Activated CD4-positive, alpha-beta T cell treated with anti-CD3 and anti-CD28 coated beads for 48 hours (primary cell): ENCODE data around the gene PCP2.

ENCODE experiments used
- DNase-seq: peaks from one replicate; pipeline ENCODE4 v3.0.0-alpha.2; 2020

The PCP2 gene

DNA sequence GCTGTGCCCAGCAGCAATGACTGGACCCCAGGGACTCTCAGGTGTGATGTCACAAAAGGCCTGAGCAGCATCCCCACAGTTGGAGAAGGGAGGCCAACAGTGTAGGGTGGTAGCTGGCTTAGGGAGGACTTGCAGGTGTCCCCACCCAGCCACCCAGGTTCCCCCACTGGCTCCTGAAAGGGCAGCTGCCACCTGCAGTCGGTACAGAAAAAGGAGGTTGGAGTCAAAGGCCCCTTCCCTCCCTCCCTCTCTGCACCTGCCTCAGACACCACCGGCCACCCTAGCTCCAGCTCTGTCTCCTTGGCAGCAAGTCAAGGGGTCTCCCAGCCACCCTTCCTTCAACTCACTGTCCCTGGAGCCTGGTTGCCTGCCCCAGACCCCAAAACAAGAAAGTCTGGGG, at the start of gene PCP2:
TSS of gene PCP2 (minus strand) at position 22 of the 400 bp plus-strand sequence. CDS start 262 bp downstream, outside the sequence.
- DNase-seq = no peak

DNA sequence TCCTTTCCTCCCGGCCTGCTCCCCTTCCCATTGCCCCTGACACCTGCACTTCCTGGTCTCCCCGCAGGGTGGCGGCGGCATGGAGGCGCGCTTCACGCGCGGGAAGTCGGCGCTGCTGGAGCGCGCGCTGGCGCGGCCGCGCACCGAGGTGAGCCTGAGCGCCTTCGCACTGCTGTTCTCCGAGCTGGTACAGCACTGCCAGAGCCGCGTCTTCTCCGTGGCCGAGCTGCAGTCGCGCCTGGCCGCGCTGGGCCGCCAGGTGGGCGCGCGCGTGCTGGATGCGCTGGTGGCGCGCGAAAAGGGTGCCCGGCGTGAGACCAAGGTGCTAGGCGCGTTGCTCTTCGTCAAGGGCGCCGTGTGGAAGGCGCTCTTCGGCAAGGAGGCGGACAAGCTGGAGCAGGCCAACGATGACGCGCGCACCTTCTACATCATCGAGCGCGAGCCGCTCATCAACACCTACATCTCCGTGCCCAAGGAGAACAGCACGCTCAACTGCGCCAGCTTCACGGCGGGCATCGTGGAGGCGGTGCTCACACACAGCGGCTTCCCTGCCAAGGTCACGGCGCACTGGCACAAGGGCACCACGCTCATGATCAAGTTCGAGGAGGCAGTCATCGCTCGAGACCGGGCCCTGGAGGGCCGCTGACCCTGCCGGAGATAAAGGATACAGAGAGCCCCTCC, 48.8 kb upstream of the PCP2 start:
- DNase-seq = no peak

DNA sequence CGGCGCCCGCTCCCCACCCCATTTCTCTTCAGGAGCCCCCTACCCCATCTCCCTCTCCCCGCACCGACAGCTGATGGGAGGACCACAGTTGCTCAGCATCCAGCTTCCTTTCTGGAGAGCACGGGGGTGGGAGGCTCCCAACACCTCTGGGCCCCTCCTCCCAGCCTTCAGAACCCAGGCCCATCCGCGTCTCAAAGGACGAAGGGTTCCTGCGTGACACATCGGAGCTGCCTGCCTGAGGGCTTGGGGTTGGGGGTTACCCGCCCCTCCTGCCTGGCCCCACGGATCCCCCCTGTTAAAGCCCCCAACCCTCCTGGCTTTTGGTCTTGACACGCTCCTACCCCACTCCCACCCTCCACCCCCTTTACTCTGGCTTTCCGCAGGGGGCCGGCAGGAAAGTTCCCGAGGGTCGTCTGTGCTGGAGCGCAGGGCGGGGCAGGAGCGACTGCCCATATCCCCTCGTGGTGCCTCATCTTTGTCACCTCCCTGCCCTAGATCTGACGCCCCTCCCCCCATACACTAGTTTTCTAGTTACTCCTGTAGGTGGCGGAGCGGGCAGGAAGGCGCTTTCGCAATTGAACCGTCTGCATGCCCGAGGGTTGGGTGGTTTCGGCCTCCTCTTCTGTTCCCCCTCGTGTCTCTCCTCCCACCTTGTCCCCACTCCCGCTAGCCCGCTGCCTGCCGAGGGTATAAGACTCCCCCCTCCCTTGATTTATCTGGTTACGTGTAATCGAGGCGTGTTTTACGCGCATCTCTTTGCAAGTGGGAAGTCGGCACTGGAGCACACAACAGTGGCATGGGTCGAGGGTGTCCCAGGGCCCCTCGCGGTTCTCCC, 48.0 kb upstream of the PCP2 start:
- DNase-seq = peak; percentile 94

DNA sequence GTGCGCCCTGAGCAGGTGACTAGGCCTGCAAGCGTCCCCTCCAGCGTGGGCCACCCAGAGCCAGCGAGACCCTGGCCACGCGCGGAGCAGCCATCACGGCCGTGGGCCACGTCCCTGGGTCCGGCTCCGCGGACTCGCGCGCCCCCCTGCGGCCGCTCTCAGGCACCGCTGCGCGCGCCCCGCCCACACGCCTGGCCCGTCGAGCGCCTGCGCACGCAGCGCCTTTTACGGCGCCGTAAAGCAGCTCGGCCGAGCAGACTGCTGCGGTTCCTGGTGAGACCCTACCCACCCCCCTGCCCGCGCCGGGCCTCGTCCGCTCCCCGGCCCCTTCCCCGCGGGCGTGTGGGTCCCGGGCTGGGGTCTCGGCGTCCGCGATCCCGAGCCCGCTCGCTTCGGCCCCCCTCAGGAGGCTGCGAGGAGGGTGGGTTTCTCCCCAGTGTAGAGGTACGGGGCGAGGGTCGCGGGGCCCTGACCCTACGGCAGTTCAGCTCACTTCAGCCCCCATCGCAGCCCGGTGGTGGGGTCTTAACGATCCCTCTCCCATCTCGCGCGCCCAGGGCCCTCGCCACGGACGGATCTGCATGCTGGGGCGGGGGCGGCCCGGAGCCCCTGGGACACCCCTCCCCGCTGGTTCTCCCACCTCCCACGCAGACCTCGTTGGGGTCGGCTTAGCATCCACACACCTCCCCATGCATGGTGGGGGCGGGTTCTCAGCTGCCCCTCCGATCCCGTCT, 47.3 kb upstream of the PCP2 start, which contains the start of gene TRAPPC5:
TSS of gene TRAPPC5 (plus strand) at position 228 of the 734 bp plus-strand sequence. CDS start 1,421 bp downstream, outside the sequence.
- DNase-seq = peak; percentile 90

DNA sequence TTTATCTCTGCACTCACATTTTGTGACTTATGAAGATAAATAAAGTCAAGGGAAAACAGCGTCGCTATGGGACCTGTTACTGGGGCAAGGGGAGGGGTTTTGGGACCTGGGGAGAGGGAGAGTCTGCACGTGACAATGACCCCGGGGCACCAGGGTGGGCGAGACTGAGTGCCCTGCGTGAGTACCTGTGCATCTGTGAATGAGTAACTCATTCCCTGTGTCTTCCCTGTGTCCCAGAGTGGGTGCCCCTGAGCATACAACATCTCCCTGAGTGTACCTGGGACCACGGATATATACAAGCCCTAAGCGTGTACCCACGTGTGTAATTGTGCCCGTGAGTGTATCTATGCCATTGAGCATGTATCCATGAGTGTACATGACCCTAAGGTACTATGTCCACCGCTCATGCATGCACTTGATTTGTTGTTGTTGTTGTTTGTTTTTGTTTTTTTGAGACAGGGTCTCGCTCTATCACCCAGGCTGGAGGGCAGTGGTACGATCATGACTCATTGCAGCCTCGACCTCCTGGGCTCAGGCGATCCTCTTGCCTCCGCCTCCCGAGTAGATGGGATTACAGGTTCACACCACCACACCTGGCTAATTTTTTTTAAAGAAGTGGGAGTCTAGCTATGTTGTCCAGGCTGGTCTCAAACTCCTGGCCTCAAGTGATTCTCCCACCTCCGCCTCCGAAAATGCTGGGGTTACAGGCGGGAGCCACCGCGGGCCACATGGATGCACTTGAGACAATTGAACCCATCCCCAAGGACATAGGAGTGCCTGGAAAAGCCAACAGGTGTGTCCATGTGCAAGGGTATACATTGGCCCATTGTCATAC, 46.5 kb upstream of the PCP2 start:
- no peak for DNase-seq

DNA sequence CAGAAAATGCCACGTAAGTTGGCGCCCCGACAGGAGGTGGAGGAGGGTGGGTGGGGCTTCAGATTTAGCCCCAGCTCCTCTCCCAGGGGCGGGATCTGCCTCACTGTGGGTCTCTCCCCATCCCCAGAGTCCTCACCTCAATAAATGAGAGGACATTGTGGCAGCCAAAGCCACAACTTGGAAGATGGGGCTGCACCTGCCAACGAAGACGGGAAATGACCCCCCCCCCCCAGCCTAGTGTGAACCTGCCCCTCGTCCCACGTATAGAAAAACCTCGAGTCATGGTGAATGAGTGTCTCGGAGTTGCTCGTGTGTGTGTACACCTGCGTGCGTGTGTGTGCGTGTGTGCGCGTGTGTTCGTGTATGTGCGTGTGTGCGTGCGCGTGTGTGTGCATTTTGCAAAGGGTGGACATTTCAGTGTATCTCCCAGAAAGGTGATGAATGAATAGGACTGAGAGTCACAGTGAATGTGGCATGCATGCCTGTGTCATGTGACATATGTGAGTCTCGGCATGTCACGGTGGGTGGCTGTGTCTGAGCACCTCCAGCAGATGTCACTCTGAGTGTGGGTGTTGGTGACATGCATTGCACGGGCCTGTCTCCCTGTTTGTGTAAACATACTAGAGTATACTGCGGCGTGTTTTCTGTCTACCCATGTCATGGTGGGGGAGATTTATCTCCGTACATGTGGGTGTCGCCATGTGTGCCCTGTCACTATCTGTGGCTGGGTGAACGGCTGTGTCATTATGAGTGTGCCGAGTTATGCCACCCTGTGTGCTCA, 45.6 kb upstream of the PCP2 start:
- DNase-seq = peak; percentile 76

DNA sequence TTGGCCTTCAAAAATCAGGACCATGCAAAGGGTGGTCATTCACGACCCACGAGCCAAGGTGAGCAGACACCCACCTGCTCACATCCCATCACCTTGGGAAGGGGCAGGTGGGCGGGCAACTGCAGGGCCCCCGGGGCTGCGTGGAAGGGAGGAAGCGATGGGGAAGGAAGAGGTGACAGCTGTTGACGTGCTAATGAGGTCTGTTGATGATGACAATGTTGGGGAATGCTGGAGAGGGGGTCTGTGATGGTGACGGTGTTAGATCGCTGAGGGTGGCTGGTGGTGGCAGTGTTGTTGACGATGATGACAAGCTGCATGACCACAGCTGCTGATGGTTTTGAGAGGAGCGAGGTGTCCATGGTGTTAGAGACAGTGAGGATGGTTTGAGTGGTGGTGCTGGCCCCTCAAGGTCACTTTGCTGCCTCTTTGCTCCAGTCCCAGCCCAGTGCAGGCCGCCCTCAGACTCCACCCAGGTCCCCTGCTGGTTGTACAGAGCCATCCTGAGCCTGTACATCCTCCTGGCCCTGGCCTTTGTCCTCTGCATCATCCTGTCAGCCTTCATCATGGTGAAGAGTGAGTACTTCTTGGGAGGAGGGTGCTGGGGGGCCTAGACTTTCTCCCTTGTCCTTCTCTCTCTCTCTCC, 44.3 kb upstream of the PCP2 start:
- no peak for DNase-seq

DNA sequence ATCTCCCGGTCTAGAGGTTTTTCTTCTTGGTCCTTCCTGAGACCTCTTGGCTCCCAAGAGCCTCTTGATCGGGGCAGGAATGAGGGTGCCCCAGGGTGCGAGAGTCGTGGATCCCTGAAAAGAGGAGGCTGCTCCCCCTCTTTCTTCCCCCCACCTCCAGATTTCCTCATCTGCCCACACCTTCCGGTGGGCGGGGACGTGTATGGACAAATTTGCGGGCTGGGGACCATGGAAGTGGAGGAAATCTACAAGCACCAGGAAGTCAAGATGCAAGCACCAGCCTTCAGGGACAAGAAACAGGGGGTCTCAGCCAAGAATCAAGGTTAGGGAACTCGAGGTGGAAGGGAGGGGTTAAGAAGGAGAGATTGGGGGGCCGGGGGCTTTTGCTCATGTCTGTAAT, 43.3 kb upstream of the PCP2 start, which contains the start of gene MCEMP1:
TSS of gene MCEMP1 (plus strand) at position 237 of the 400 bp plus-strand sequence. CDS start at position 268, 31 bp downstream.
- no peak for DNase-seq

DNA sequence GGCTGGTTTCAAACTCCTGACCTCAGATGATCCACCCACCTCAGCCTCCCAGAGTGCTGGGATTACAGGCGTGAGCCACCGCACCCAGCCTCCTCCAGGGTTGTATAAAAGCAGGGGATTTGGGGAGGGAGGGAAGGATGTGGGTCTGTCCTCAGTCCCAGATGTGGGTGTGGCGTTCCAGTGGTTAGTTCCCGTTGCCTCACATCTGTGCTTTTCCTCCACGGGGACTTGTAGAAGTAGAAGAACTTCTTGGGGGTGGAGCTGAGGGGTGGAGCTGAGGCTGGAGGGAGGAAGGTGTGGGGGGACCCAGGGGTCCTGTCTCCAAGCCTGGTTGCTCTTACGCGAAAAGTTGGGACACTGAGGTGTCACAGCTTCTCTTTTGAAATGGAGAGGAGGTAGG, 42.9 kb upstream of the PCP2 start:
- no peak for DNase-seq

DNA sequence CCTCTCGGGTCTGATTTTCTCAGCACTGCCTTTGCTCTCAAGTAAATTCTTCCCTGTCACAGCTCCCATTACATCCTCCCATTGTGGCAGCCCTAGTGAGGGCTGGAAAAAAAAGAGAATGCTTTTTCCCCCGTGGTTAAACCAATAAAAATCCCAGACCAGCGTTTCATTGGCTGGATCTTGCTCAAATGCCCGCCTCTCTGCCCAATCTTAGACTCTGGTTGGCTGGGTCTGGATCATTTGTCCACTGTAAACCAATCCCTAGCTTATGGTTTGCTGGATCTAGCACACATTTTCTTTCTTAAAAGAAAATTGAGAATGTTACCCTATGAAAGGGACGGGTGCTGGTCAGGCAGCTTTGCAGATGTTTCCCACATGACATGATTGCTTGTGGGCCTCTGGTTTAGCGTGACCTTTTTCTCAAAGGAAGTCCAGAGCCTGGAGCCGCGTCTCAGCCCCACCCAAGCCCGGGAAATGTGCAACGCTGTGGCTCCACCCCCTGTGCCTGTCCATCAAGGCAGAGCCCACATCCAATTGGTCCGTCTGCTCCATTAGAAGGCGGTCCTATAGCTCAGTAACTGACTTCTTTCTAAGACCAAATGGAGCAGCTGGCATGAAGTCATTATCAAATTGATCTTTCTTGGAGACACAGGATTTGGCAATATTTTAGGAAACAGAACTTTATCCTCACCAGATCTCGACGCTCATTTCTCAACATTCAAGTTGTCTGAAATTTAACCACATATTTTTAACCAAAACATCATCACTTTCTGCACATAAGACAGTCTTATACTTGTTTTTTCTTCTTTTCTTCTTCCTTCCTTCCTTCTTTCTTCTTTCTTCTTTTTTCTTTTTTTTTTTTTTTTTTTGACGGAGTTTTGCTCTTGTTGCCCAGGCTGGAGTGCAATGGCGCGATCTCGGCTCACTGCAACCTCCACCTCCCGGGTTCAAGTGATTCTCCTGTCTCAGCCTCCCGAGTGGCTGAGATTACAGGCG, 40.8 kb upstream of the PCP2 start:
- peak; percentile 61 for DNase-seq

DNA sequence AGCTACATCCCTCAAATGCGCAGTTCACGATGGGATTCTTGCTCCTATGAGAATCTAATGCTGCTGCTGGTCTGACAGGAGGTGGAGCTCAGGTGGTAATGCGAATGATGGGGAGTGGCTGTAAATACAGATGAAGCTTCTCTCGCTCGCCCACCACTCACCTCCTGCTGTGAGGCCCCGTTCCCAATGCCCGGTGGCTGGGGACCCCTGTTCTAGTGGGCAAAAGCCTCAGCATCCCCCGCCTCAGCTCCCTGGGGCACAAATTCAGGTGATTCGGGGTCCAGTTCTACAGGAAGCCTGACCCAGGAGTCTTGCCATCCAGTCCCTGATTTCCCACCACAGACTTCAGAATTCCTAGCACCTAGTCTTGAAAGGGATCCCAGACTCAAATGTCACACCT, 39.0 kb upstream of the PCP2 start:
- DNase-seq = no peak

DNA sequence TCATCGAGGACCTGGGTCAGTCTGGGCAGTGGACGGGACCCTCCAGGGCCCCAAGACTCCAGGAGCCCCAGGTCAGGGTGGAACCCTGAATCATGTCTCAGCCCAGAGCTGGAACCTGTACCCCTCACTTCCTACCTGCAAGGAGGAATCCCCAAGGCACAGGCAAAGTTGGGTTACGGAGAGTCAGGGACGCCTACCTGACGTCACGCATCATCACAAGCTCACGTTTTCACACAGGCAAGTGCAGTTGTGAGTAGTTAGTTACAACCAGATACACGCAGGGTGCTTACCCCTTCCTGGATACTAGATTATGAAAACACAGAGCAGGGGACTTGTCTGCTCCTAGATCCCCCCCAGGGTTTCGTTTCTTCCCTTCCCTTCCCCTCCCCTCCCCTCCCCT, 37.3 kb upstream of the PCP2 start:
- DNase-seq = no peak

DNA sequence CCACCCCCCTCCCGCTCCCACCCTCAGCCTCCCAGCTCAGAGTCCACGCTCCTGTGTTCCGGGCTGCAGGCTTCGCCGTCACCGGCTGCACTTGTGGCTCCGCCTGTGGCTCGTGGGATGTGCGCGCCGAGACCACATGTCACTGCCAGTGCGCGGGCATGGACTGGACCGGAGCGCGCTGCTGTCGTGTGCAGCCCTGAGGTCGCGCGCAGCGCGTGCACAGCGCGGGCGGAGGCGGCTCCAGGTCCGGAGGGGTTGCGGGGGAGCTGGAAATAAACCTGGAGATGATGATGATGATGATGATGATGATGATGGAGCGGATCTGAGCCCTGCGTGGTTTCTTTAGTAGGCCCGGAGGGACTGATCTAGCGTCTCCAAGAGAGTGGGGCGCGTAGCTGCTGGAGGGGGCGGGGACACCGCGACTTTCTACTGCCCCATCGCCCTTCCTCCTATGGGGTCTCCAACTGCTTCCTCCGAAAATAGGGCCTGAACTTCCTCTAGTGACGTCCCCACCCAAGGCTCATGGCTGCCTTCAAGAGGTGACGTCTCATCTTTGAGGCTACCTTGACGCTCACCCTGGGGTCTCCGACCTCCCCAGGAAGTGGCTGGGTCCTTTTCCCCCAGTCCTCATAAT, 36.7 kb upstream of the PCP2 start:
- peak; percentile 51 for DNase-seq

DNA sequence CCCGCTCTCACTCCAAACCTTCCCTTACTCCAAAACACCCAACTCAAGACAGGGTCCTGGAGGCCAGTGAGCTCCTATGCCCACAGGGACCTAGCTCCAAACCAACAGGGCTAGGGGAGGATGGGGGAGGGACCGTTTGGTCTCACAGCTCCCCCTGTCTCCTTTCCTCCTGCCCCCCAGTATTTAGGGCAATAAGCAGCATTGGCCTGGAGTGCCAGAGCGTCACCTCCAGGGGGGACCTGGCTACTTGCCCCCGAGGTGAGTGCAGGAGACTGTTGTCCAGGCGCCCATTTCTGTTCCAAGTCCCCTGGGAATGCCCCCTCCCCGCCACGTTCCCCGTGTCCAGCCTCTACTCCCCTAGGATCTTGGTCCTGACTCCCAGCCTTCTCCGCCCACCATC, 36.1 kb upstream of the PCP2 start:
- DNase-seq = no peak

DNA sequence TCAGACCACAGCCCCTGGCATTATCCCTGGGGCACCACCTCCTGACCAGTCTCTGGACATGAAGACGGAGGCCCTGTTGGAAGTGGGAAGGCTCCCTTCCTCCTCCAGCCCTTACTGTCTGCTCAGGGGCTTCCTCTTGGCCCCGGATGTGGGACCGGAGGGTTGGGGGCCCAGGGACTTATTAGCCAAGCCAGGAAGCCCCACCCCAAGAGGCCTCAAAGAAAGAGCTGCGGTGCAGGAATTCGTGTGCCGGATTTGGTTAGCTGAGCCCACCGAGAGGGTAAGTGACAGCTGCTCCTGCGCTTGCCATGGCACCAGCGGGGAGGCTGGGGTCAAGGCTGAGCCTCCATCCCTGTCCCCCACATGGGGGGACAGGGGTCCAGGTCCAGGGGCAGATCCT, 35.3 kb upstream of the PCP2 start, which contains the start of gene RETN:
TSS of gene RETN (plus strand) at position 208 of the 400 bp plus-strand sequence. CDS start 278 bp downstream, outside the sequence.
- DNase-seq = no peak

DNA sequence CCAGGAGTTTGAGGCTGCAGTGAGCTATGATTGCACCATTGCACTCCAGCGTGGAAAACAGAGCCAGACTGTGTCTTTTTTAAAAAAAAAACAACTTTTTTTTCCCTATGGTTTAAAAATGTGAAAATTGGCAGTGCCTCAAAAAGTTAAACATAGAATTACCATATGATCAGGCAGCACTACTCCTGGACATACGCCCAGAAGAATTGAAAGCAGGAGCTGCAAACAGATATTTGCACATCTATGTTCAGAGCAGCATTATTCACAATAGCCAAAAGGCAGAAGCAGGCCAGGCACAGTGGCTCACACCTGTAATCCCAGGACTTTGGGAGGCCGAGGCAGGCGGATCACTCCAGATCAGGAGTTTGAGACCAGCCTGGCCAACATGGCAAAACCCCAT, 31.6 kb upstream of the PCP2 start:
- DNase-seq = no peak

DNA sequence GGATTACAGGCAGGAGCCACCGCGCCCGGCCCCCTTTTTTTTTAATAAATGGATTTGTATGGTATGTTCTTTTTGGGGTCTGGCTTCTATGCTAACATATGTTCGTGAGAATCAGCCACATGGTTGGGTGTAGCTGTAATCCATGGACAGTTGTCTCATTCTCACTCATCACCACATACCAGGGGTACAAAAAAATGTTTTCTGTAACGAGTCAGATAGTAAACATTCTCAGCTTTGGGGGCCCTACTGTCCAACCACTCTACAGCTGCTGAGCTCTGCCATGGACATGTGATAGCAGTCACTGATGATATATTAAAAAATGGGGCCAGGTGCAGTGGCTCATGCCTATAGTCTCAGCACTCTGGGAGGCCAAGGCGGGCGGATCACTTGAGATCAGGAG, 30.2 kb upstream of the PCP2 start:
- no peak for DNase-seq

DNA sequence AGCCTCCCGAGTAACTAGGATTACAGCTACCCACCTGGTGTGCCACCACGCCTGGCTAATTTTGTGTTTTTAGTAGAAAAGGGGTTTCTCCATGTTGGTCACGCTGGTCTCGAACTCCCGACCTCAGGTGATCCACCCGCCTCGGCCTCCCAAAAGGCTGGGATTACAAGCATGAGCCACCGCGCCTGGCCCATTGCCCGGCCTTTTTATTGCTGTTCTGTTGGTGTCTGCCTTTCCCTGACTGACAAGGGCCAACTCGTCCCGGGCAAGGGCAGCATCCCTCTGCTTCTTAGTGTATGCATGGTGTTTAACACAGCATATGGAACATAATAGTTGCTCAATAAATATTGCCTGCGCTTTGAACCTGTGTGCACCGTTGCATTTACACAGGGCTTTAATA, 29.1 kb upstream of the PCP2 start:
- no peak for DNase-seq
